Activated CD4-positive, alpha-beta T cell treated with anti-CD3 and anti-CD28 coated beads, Interleukin-2, amount 50 U/mL, for 48 hours (primary cell): Measurements from ENCODE around the gene KLHDC7B.

Source experiments
- DNase-seq, 2 experiments: peaks; one replicate each; pipeline ENCODE4 v3.0.0-alpha.2; 2020

The KLHDC7B gene

DNA sequence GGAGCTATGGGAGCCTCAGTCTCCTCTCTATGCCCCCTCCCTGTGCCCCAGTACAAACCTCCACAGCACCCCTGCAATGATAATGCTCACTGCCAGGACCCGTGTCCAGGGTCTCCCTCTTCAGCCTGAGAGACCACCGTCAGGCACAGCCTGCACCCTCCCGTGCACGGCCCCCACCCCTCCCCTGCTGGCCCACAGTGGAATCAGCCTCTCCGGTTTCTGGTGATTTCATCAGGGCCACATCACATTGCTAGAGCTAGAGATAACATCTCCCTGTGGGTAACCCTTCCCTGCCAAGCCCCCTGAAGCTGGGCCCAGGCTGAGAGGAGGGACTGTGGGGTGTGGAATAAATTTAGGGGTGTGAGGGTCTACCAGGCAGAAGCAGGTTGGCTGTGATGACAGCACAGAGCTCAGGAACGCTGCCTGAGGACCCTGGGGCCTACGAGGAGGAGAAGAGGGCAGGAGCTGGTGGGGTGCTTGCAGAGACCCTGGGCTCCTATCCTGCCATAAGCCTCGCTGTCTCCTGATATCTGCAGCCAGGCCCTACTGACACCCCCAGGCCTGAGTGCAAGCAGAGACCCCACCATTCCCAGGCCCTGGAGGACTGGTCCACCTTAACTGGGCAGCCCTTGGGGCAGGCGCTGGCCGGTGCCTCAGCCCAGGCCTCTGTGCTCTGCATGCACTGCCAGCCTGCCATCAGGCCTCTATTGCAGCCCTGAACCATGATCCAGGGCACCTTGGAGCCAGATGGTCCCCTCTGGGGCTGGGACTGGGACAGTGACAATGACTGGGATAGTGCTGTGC lies at the start of gene KLHDC7B:
KLHDC7B (plus strand) TSS at position 378 of the 804 bp plus-strand sequence; CDS start at position 723, 345 bp downstream.
- peak in 1 of 2 experiments; percentile 46 for DNase-seq

DNA sequence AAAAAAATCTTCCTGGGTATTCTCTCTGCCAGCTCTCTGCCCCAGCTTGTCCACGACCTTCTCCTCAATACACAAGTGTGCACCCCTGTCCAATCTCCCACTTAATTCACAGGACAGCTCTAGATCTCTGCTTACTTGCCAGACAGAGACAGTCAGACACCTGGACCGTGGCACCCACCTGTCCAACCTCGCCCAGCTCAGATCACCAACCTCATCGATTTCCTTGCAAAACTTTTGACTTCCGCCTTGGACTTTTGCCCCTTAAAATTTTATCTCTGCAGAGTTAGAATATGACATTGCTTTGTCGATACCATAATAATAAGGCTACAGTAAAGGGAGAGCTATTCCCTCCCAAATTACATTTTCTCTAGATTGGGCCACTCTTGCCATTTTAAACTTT lies 48.6 kb upstream of the KLHDC7B start:
- no peak for DNase-seq

DNA sequence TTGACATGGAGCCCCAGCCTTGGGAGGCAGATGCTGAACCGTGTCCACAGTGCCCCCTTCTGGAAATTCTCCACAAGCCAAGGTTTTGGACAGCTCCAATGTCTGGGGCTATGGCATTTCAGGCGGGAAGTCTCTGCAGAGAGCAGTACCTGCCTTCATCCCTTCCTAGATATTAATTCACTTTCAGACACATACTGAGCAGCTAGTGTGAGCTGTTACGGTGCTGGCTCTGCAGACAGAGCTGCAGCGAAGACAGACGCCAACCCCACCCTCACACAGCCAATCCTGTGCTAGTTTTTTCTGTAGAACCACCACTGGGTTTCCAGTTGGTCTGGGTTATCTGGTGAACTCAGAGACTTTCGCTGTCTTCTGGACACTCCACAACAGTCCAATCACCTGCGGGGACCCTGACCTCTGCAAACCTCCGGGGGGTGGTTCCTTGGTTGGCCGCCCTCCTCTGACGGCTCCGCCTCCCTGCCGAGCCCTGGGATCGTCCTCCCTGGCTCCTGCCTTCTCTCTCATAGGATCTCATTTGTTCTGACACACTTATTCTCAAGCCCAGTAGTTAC lies 47.3 kb upstream of the KLHDC7B start:
- peak; percentile 70 to 78 for DNase-seq

DNA sequence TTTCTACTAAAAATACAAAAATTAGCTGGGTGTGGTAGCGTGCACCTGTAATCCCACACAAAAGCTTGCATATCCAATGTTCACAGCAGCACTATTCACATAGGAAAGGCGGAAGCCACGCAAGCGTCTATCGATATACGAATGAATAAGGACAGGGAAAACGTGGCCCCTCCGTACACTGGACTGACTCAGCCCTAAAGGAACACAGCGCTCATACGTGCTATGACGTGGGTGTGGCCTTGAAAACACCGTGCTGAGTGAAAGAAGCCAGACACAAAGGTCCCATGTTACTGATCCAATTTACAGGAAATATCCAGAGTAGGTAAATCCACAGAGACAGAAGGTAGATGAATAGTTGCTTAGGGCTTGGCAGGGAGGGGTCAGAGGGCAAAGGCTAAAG lies 45.2 kb upstream of the KLHDC7B start:
- DNase-seq: no peak

DNA sequence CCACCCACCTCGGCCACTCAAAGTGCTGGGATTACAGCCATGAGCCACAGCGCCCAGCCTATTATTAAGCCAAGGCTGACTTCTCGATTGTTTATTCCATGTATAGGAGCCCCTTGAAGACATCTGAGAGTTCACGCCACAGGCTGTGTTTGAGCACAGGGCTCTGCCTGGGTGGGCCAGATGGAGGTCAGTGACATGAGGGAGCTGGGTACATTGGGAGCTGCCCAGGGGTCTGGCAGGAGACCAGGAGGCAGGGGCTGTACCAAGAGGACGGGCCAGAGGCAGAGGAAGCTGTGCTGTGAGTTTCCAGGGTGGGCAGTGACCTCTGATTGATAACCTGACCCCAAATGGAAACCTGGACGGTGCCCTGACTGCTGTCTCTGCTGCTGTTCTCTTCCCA lies 43.6 kb upstream of the KLHDC7B start:
- DNase-seq: no peak

DNA sequence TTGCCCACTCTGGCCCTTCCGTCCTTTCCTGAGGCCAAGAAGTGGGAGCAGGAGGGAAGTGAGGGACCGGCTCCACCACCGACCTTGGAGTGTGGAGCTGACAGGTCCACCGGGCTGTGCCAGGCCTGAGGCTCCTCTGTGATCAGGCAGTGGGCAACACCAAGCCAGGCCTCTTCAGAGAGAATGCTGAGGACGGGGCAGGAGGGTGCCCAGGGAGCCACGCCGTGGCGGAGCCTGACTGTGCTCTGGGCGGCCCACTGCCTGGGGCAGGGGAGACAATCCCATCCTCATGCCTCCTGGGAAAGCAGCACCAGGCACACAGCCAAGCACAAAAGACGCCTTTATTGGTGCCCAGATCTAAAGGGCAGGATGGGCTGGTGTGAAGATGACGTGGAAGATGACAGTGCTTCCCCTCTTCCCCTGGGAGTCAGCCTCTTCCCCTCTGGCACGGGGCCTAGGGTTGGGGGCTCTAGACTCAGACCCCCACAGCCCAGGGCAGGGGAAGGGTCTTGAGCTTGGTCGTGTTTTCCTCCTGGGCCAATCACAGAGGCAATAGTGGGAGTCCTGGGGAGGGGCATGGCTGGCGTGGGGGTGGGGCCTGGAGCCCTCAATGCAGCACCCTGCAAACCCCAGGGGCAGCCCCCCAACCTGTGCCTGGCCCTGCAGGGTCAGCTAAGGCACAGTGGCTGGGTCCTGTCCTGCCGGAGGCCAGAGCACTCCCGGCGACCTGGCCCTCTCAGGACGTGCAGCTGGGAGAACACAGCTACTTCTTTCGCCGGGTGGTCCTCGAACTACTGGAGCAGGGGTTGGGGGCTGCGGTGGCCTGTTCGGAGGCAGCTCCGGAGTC lies 42.8 kb upstream of the KLHDC7B start:
- no peak for DNase-seq

DNA sequence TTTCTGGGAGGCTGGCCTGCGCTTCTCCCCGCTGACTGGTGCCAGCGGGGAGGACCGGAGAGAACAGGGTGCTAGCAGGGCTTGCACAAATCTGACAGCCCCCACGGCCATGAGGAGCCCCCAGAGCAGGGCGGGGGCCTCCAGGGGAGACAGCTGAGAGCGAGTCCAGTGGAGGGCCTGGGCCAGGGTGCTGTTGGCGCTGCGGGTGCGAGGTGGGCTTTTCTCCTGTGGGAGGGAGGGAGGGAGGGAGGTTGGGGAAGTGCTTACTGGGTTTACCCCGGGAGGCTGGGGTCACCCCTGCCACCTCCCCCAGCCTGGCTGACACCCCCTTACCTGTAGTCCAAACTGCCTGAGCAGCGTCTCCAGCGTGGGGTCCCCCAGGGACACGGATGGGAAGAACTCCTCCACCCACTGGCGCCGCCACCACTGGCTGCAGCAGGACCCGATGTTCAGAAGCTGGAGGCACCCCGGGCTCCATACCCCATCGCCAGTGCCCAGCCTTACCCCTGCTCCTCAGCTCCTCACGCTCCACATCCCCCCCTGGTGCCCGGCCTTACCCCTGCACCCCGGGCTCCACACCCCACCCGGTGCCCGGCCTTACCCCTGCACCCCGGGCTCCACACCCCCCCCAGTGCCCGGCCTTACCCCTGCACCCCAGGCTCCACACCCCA lies 42.1 kb upstream of the KLHDC7B start:
- no peak for DNase-seq

DNA sequence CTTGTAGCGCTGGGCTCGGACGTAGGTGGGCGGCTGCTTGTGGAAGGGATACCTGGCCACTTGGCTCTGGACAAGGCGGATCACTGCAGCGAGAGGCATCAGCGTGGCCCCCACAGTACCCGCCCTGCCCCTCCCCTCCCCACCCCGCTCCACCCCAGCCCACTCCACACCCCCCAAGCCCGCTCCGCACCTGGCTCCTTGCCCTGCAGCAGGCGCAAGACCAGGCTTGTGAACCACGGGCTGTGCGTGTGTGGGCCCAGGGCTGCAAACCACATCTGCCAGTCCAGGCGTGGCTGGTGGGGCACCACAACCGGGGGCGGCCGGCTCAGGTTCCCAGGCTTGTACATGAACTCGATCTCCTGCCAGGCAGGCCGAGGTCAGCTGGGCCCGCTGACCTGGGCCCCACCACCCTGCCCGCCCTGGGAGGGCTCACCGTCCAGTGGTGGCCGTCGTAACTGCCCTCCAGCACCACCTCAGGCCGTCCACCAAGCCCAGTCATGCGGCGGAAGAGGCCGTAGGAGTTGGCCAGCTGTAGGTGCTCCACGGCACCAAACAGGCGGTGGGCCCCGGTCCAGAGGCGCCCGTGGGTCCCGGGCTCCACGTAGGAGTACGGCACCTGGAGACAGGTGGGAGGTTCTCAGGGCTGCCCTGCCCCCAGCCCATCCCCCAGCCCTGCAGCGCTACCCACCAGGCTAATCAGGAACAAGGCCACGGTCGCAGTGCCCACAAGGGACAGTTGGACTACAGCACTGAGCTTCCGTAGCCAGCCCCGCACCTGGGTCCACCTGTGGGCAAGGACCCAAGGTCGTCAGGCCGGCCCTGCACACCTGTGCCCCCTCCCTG lies 41.1 kb upstream of the KLHDC7B start:
- DNase-seq: no peak

DNA sequence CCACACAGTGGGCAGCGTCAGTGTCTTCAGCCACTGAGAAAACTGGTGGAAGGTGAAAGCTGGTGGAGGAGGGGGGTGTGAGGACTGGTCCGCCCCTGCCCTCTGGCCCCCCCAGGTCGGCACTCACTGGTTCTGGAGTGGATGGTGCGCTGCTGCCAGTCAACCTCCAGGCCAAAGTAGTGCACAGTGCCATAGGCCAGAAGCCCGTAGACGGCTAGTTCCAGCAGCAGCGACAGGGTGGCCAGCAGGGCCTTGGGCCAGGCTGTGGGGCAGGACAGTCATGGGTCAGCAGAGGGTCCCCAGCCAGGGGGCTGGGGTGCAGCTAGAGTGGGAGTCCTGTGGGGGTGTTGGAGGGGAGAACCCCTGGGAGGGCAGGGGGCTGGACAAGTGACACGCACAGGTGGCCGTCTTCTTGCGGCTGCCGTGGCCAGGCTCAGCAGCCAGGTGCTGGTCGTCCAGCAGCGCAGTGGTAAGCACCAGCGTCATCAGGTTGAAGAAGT lies 40.4 kb upstream of the KLHDC7B start:
- DNase-seq: no peak

DNA sequence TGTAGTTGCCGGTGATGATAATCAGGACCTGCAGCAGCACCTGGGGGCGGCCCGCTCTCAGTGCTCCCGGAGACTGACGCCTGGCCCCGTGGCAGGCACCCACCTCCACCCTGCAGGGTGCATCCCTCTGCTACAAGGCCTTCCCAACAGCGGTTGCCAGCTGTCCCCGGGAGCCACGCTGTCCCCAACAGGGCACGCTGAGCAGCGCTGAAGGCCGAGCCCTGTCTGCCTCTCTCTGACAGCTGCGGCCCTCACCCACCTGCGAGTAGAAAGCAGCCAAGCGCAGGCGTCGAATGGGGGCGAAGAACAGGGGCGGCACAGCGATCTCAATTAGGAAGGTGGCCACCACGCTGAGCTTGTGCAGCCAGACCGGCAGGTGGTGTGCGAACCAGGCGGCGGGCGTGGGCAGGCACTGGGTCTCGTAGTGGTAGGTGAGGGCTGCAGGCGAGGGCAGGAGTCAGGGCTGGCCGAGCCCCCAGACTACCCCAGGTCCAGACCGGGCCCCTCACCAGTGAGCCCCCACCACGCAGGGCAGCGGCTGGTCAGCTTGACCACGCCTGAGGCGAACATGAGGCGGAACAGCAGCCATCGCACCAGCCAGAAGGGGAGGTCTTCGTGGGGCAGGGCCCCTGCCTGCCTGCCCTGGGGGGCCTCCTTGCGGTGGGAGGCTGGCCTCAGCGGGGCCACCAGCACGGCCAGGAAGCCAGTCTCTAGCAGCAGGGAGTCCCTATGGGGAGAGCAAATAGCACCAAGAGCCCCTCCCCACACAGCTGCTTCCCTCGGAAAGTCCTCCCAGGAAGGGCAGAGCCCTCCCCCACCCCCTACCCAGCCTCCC lies 39.7 kb upstream of the KLHDC7B start:
- DNase-seq: no peak

DNA sequence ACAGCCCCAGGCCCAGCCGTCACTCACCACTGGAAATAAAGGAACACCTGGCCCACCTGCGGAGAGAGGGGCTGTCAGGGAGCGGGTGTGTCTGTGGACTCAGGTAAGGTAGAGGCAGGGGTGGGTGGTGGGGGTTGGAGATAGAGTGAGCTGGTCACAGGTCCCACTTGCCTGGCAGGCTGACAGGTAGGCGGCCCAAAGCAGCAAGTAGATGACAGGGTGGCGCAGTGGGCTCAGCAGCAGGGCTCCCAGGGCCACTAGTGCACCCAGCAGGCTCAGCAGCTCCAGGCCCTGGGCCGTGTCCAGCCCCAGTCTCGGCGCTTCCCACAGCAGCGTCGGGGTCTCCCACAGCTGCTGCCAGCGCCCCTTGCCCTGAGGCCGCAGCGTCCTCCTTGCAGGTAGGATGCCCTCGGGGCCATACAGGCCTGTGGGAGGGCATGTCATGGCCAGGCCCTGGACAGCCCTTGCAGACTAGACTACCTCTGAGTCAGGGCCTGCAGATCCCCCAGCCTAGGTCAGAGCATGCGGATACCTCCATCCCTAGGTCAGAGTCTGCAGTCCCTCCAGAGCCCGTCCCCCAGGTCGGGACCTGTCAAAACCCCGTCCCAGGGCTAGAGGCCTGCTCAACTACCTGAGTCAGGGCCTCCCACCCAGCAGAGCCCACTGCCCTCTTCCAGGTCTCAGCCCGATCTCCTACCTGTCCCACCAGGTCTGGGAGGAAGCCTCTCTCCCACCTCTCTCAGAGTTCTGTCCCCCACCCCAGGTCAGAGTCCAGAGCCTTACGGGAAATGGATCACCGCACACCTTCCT lies 38.9 kb upstream of the KLHDC7B start:
- peak in 1 of 2 experiments; percentile 27 for DNase-seq

DNA sequence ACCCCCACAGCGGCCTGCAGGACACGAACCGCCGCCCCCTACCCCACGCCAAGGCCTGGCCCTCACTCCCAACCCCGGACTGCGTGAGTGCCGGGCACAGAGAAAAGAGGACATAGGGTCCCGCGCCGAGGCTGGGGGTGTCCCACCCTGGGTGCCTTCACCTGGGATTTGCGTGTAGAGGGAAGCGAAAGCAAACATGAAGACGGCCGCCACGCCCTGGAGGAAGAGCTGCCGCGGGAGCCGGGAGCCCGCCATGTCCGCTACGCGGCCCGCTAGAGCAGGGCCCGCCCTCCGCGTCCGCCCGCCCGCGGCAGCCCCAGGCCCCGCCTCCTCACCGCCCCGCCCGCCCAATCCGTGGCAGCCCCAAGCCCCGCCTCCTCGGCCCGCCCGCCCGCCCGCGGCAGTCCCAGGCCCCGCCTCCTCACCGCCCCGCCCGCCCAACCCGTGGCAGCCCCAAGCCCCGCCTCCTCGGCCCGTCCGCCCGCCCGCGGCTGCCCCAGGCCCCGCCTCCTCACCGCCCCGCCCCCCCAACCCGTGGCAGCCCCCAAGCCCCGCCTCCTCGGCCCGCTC lies 38.2 kb upstream of the KLHDC7B start, which contains the start of gene LMF2:
LMF2 (minus strand) TSS at position 282 of the 570 bp plus-strand sequence; CDS start at position 255, 27 bp downstream.
- peak; percentile 94 for DNase-seq

DNA sequence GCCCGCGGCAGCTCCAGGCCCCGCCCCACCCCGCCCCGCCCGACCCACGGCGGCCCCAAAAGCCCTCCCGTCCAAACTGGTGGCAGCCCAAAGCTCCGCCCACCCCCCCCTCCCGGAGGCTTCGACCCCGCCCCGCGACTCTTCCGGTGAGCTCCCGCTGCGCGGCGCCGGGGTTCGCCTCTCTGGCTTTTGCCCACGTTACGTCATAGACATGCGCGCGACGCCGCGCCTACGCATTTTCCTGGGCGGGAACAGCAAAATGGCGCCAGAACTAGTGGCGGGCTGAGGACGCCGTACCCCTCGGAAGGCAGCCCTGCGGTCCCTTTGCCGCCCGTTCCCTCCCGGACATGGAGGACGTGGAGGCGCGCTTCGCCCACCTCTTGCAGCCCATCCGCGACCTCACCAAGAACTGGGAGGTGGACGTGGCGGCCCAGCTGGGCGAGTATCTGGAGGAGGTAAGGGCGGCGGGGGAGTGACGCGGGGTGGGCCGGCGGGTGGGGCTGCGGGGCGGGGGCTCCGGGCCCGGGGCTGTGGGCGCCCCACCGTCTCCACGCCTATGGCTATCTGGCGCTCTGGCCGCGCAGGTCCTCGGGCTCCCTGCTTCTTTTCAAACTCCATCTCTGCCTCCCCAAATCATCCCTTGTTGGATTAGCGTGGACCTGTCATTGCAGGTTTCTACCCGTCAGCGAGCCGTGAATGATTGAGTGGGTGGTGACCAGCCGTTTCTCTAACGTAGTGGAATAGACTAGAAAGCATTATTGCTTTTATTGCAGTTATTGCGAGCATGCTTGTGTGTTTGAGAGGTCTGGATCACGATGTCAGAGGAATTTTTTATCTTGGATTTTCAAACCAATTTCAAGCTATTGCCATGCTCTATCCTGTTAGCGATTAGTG lies 37.5 kb upstream of the KLHDC7B start, which contains the start of gene NCAPH2:
NCAPH2 (plus strand) TSS at position 234 of the 894 bp plus-strand sequence; CDS start at position 348, 114 bp downstream.
- peak; percentile 98 for DNase-seq

DNA sequence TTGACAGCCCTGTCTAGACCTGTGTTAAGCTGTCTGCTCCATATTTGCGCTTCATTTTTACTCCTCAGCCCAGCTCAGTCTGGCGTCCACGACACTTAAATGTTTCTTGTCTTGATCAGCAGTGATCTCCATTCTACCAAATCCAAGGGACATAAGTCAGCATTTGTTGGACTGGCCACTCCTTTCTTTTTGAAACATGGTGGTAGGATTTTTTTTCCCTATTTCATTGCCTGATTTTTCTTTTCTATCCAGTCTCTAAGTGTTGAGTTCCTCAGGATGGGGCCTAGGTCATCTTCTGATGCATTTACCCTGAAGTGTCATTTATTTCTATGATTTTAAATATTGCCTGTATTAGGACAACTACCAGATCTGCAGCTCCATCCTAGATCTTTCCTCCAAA lies 36.8 kb upstream of the KLHDC7B start:
- DNase-seq: no peak

DNA sequence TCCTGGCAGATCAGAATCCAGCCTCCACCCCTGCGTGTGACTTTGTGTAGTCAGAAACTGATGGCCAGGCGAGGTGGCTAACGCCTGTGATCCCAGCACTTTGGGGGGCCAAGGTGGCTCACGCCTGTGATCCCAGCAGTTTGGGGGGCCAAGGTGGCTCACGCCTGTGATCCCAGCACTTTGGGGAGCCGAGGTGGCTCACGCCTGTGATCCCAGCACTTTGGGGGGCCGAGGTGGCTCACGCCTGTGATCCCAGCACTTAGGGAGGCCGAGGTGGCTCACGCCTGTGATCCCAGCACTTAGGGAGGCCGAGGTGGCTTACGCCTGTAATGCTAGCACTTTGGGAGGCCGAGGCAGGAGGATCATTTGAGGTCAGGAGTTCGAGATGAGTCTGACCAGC lies 32.5 kb upstream of the KLHDC7B start:
- no peak for DNase-seq

DNA sequence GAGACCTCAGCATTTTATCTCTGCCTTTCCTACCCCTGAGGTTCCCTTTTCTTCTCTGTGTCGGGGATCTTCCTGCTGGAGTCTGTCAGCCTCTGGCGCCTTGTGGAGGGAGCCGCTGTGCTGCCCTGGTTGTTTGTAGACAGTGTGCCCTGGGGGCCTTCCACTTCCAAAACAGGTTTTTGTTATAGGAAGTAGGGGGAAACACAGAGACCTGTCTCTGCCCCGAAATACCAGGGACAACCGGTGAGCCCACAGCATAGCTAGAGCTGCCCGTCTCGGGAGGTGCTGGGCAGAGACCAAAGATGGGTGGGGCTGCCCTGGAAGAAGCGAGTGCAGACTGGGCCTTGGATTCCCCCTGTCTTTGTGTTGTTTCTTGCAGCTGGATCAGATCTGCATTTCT lies 29.6 kb upstream of the KLHDC7B start:
- no peak for DNase-seq

DNA sequence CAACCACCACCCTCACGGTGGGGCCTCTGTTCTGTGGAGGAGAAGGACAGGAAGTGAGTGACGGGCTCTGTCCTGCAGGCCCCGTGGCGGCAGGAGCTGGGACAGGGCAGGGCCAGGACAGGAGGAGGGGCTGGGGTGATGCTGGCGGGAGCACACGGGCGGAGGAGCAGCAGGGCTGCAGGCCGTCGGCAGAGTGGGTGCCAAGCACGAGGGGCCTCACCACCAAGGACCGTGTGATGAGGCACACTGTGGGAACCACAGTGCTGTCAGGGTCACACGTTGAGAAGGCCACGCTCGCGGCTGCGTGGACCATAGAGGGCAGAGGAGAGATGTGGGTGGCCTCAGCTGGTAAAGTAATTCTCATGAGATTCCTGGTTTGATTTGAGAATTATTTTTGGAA lies 28.8 kb upstream of the KLHDC7B start:
- no peak for DNase-seq
